Measurements from ENCODE around the gene GALNT11.
"Not testable (repeated sequence)": the region's sequence is repeated elsewhere in the genome, so short reads cannot be mapped to it uniquely, and the experiment has no call there.

The GALNT11 gene

GRCh38 chr7:152076940-152077933 lies 51.8 kb downstream of the GALNT11 start:
- DNase-seq: no peak

GRCh38 chr7:152078025-152078424 lies 52.6 kb downstream of the GALNT11 start:
- DNase-seq: no peak

- no peak for DNase-seq
Measured at GRCh38 chr7:152078786-152079185, 53.3 kb downstream of the GALNT11 start.

GRCh38 chr7:152081088-152081487 lies 55.6 kb downstream of the GALNT11 start:
- no peak for DNase-seq

GRCh38 chr7:152082073-152082721 lies 56.7 kb downstream of the GALNT11 start:
- not testable (repeated sequence) for DNase-seq

GRCh38 chr7:152085131-152085530 lies 59.7 kb downstream of the GALNT11 start:
- no peak for DNase-seq

GRCh38 chr7:152086513-152086912 lies 61.0 kb downstream of the GALNT11 start:
- DNase-seq: no peak

- no peak for DNase-seq
Measured at GRCh38 chr7:152089183-152089582, 63.7 kb downstream of the GALNT11 start.

- DNase-seq: no peak
Measured at GRCh38 chr7:152090747-152091146, 65.3 kb downstream of the GALNT11 start.

GRCh38 chr7:152093717-152094116 lies 68.2 kb downstream of the GALNT11 start:
- DNase-seq: no peak

GRCh38 chr7:152095771-152096170 lies 70.3 kb downstream of the GALNT11 start:
- DNase-seq: no peak

GRCh38 chr7:152097330-152097729 lies 71.9 kb downstream of the GALNT11 start:
- no peak for DNase-seq

GRCh38 chr7:152103066-152103465 lies 77.6 kb downstream of the GALNT11 start:
- DNase-seq: no peak

- no peak for DNase-seq
Measured at GRCh38 chr7:152103691-152104090, 78.2 kb downstream of the GALNT11 start.

- DNase-seq: no peak
Measured at GRCh38 chr7:152105205-152105604, 79.7 kb downstream of the GALNT11 start.

GRCh38 chr7:152106990-152107389 lies 81.5 kb downstream of the GALNT11 start:
- no peak for DNase-seq

- no peak for DNase-seq
Measured at GRCh38 chr7:152107945-152108344, 82.5 kb downstream of the GALNT11 start.

GRCh38 chr7:152108359-152108758 lies 82.9 kb downstream of the GALNT11 start:
- no peak for DNase-seq

GRCh38 chr7:152112829-152113228 lies 87.4 kb downstream of the GALNT11 start:
- DNase-seq: no peak

- DNase-seq: no peak
Measured at GRCh38 chr7:152115021-152115718, 89.7 kb downstream of the GALNT11 start.

GRCh38 chr7:152117356-152117755 lies 91.9 kb downstream of the GALNT11 start:
- DNase-seq: no peak

GRCh38 chr7:152120210-152120609 lies 94.7 kb downstream of the GALNT11 start:
- no peak for DNase-seq

GRCh38 chr7:152120776-152121175 lies 95.3 kb downstream of the GALNT11 start:
- no peak for DNase-seq

Data from NCI-H1092 treated with DMSO at 0.1 percent for 48 hours (cell line).